Epidermal melanocyte (primary cell): ENCODE data around the gene POU2F1.

Experiments
- DNase-seq: peaks from one replicate; pipeline ENCODE4 v3.0.0; 2011; ENCODE audit warnings: low spot score; ENCODE audit not compliant: insufficient read length

Gene POU2F1

DNA sequence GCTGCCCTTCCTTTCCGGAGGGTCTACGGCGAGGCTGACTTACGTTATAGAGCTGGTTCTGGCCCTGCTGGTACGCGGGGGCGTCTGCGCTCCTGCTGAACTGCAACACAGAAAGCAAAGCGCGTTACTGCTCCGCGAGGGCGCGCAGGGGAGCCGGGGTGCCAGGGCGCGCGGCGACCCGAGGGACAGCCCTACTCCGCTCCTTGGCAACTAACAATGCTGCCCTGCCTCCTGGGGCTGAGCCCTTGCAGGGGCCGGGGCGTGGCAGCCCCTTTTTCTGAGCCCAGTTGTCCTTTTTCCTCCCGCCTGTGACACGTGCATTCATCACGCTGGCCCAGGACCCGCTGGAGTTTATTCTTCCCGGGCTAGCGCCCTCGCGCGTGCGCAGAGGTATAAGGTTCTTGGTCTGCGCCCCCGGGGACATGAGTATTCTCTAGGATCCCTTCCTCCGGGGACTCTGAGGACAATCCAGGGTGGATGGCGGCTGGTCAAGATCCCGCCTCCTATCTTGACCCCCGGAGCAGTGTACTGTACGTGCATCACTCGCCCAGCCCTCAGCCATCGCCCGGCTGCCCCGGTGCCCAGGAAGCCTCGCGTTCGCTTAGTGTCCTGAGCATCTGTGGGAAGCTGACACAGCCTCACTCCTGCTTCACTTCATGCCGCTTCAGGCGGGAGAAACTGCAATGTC lies 218.8 kb downstream of the POU2F1 start:
- DNase-seq: peak; percentile 37

GRCh38 chr1:167440345-167440744 lies 219.7 kb downstream of the POU2F1 start:
- DNase-seq: no peak

- no peak for DNase-seq
Observed at GRCh38 chr1:167440776-167441175, 220.1 kb downstream of the POU2F1 start.

GRCh38 chr1:167441222-167441621 lies 220.5 kb downstream of the POU2F1 start:
- DNase-seq: no peak

DNA sequence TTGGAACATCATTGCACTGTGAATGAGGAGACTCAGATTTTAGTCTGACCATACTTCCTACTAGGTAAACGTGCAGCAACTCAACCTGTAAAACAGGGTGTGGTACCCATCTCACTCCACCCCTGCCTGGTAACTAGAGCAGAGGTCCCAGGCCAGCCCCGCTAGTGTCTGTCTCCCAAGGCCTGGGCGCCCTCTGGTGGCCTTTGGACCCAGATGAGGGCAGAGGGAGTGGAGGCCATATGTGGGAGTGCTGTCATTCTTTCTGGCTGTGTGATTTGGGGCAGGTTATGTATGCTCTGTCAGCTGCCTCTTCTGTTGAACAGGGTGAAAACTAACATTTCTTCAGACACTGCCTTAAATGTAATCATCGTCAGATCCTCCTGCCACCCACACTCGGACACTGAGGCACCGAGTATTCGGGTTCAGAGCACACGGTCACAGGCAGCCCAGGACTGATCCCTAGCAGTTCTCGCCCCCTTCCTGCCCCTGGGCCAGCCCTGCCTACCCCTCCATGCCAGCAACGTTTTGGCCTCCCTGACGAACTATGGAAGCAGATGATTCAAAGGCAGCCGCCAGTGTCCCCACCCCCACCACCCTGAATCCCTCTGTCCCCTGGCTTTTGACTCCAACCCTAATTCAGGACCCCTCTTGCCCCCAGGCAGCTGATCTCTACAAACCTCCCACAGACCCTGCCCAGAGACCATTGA lies 221.6 kb downstream of the POU2F1 start:
- peak; percentile 77 for DNase-seq

- no peak for DNase-seq
Observed at GRCh38 chr1:167442854-167443565, 222.3 kb downstream of the POU2F1 start.

GRCh38 chr1:167443757-167444156 lies 223.1 kb downstream of the POU2F1 start:
- no peak for DNase-seq

- no peak for DNase-seq
Observed at GRCh38 chr1:167446966-167447365, 226.3 kb downstream of the POU2F1 start.

DNA sequence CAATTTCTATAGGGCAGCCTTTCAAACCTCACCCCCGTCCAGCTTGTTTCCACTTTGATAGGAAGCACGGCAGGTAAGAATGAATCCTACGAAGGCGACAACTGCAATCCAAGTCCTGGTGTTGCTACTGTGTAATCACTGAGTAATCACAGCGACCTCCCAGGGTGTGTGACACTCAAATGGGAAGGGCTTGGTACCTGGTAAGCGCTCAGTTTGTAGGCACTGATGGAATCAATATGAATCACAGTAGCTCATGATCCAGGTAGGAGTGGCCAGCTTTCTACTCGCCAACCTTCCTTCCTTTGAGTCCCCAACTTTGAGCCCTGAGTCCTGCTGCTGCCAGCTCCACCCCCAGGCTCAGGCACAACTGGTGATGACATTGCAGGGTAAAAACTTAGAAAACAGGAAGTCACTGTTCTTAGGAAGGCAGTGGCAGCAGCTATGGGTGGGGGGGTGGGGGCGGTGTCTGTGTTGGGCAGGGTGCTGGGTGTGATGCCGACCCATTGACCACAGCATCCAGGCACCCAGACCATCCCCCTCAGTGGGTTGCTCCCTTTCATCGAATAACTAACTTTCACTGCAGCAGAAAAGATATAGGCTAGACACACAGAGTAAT lies 226.9 kb downstream of the POU2F1 start:
- DNase-seq: no peak

DNA sequence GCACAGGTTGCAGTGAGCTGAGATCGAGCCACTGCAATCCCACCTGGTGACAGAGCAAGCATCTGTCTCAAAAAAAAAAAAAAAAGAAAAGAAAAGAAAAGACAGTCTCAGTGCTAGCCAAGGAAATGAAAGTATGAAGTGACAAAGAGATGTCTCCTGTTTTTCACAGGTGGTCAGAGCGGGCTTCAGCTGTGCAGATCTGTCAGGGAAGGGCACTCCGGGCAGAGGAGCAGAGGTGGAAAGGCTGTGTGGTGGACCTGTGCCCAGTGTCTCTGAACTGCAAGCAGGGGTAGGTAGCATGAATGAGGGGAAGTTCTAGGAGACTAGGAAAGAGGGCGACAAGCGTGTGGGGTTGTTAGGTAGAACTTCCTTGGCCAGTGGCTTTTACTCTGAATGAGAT lies 230.2 kb downstream of the POU2F1 start:
- no peak for DNase-seq

DNA sequence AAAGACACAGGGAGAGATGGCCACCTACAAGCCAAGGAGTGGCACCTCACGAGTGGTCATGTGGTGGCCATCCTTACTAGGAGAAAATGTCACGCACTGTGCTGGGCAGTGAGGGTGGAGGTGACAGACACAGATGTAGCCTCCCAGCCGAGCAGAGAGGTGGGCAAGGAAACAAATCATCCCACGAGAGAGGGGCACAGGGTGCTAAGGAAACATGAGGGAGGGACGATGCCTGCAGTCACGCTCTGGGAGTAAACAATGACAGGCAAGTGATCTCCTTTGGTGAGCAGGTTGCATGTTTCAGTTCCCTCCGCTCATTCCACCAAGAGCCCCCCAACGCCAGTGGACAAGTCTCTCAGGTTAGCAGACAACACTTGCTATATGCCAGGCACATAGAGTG lies 231.8 kb downstream of the POU2F1 start:
- DNase-seq: no peak

DNA sequence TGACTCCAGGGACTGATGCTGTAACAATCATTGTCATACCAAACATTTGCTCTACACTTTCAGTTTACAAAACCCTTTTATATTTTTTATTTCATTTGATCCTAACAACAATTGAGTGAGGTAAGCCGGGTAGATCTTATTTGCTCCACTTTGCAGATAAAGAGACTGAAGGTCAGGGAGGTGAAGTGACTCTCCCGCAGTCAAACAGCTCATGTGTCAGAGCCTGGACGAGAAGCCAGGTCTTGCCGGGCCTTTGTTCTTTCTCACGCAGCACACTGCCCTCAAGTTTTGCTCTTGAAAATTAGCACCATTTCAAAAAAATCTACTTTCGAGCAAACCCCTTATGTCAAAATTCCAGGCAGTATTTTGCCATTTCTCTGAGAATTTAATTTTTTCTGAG lies 232.4 kb downstream of the POU2F1 start:
- DNase-seq: no peak

DNA sequence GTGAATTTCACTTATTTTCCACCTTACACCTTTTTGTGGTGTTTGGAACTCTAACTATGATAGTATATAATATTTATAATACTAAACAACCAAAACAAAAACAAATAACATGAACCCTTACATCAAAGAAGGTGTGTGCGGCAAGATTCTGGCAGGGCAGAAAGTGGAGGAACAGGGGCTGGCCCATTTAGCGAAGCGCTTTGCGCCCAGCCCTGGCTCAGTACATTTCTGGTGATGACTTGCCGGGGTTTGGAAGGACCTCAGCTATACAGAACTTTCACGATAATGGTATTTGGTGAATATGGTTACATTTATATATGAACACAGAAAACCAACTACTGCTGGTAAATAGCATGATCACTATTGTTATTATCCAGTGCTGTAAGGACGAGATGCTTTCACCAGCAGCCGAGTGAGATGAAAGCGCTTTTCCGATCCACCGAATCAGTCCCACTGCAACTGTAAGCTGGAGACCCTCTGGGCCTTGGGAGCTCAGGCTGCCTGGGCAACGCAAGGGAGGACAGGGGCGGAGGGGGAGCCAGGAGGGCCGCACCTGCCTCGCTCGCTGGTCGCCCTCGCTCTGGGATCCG lies 233.7 kb downstream of the POU2F1 start:
- DNase-seq: no peak

DNA sequence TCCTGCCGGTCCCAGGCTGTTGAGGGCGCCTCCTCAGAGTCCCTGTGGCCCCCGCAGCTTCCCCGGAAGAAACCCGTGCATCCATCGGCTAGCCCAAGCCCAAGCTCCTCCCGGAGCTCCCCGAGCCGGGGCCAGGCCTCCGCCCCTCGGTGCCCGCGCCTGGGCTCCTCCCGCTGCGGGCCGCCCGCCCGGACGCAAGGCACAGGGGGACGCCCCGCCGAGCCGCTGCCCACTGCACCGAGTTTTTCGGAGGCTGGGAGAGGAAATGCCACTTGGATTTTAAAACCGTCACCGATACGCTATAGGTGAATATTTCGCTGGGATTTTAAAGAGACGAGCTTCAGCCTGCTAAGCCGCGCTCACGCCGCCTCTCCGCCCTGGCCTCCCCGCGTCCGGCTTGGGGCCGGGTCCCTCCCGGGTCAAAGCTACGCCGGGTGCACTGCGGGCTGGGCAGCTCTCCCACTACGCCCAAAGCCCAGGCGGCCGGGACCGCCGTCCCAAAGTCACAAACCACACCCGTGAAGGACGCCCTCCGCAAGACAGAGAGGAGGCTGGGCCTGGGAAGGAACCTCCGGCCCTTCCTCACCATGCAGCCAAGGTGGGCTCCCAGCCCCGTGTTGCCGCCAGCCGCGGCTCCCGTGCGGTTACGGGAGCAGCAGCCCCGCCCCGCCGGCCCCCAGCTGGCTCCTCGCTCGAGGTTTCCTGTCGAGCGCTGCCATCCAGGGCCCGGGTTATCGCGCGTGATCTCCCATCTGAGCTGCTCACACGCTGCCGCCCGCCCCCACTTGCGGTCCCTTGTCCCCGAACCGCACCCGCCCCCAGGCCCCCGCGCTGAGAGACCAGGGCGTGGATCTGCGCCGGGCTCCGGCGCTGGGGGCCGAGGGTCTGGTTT lies 234.5 kb downstream of the POU2F1 start:
- peak; percentile 42 for DNase-seq

DNA sequence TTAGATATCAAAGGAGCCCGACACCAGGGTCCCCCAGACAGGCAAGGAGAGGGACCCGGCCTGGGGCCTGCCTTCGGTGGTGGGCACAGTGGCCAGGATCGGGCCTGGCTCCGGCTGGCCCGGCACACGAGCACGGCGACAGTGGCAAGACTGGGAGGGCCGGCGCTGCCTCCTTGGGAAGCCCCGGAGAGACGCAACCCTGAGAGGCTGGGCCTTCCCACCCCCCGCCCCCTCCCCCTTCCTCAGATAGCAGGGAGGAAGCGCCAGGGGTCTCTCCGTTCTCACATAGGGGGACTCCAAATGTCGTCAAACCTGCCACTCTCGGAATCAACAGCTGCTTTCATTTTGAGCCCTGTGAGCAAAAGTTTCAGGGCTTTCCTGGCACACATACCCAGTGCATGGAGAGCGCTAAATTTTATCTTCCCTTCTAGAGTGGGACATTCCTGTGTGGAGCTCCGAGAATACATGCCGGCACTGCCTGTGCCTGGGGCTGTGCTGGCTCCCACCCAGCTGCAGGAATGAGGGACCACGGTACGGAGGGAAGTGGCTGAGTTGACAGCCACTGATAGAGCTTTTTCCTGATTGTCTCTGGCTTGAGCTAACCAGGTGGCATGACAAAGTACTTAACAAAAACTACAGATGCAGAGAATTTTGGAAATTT lies 235.2 kb downstream of the POU2F1 start:
- no peak for DNase-seq

- no peak for DNase-seq
Observed at GRCh38 chr1:167456524-167456923, 235.8 kb downstream of the POU2F1 start.

- DNase-seq: no peak
Observed at GRCh38 chr1:167456926-167457325, 236.2 kb downstream of the POU2F1 start.

- DNase-seq: no peak
Observed at GRCh38 chr1:167457936-167458584, 237.4 kb downstream of the POU2F1 start.

- no peak for DNase-seq
Observed at GRCh38 chr1:167460836-167461235, 240.2 kb downstream of the POU2F1 start.

- DNase-seq: no peak
Observed at GRCh38 chr1:167462341-167462740, 241.7 kb downstream of the POU2F1 start.
